Neural crest cell (in vitro differentiated cells): ENCODE results near the gene NDUFA8. TPM values are rescaled to one million over a fixed set of nuclear protein-coding genes. Genes with fewer than 3 reads are reported as not detected.

ENCODE experiments used
- DNase-seq: peaks from one replicate; pipeline ENCODE4 v3.0.0; 2021; ENCODE audit warnings: low read depth, mixed read lengths, low spot score
- H3K27ac Mint-ChIP-seq: one replicate; pipeline ENCODE4 v1.8.0; 2021; ENCODE audit warnings: mild to moderate bottlenecking, mixed read lengths; ENCODE audit not compliant: unreplicated experiment
- H3K27me3 Mint-ChIP-seq: 2 replicates; pipeline ENCODE4 v1.8.0; 2021; ENCODE audit warnings: low read depth, mild to moderate bottlenecking, mixed read lengths
- H3K36me3 Mint-ChIP-seq: 2 replicates; pipeline ENCODE4 v1.8.0; 2021; ENCODE audit warnings: low read depth, mild to moderate bottlenecking, mixed read lengths
- H3K4me1 Mint-ChIP-seq: 2 replicates; pipeline ENCODE4 v1.8.0; 2021; ENCODE audit warnings: mixed read lengths
- H3K4me3 Mint-ChIP-seq: one replicate; pipeline ENCODE4 v1.8.0; 2021; ENCODE audit warnings: mild to moderate bottlenecking, mixed read lengths
- H3K9me3 Mint-ChIP-seq: 2 replicates; pipeline ENCODE4 v1.8.0; 2021; ENCODE audit warnings: mixed read lengths
- CTCF ChIP-seq: fragments of 200-600 bp; sonication (generic); conservative IDR thresholded peaks from 2 replicates; pipeline ENCODE4 v1.5.0; 2021; ENCODE audit warnings: antibody characterized with exemption, mild to moderate bottlenecking
- total RNA-seq: library from RNA; stranded (reverse); gene quantifications from 2 replicates; pipeline ENCODE4 v1.2.1, GENCODE V29; 2021

The NDUFA8 gene
- total RNA-seq, 1 donor from 2014 or later, result 51.4 TPM

GRCh38 chr9:122128007-122128968, 31.3 kb downstream of the NDUFA8 start:
- no peak for DNase-seq
- TF ChIP-seq CTCF, result no peak
- Mint-ChIP-seq H3K4me3 (no peak overlapping the region), H3K9me3 (no peaks in the 10 kb centered on the region), H3K27me3 (peaks cover 91% of the 10 kb centered on the region), H3K27ac (no peak overlapping the region), H3K4me1 (peaks cover 25% of the 10 kb centered on the region), H3K36me3 (no peaks in the 10 kb centered on the region)

DNA sequence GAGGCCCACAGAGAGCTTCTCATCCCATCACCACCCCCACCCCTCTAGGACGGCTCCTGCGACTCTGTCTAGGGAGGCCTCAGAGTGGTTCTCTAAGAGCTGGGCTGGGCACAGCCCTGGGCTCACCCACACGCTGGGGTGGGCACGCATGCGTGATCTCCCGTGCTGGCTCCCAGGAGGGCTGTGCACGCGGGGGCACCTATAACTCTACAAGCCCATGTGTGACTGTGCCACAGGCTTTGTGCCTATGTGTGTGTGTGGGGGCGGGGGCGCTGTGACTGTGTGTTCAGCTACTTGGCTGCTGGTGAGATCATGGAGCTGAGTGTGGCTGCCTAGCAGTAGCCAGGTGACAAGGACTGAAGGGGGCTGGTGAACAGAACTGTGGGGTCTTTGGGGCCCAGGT, 32.2 kb downstream of the NDUFA8 start:
- no peak for DNase-seq
- H3K27me3 Mint-ChIP-seq, result peaks cover 87% of the 10 kb centered on the region

DNA sequence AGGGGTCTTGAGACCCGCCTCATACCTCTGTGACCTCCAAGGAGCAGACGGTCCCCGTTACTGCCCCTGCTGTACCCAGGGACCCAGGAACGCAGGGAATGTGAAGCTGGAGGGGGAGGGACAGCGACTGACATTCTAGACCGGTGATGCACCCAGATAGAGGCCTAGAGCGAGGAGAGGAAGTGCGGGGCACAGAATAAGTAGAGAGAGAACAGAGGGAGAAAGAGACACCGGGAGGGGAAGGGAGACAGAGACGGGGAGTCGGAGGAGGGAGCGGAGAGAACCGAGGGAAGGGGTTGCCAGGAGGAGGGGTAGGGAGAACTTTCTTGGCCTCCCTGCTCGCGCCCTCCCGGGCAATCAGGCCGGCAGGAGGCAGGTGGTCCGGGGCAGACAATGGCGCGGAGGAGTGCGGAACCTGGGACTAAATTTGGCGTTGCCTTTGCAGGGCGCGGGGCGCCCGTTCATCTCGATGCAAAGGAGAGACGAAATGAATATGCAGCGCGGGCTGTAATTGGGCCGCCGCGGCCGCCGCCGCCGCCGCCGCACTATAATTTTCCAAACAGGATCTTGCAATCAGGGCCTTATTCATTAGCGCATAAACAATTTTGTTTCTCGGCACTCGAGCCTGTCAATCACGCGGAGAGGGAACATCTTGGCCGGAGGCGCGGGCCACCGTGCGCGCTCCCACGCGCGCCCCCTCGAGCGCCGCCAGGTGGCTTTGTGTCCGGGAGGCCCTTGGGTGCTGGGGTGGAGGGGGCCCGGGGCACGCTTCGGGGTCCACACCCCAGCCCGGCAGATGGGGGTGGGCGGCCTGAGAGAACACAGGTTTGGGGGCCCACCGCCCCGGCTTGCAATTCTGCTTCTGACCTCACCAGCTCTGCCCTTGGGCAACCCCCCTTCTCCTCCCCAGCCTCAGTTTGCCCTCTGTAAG, 33.0 kb downstream of the NDUFA8 start:
- DNase-seq, result no peak
- no peaks in the 10 kb centered on the region for H3K36me3 Mint-ChIP-seq
- H3K27me3 Mint-ChIP-seq, result peaks cover 80% of the 10 kb centered on the region
- TF ChIP-seq CTCF, result no peak
- H3K9me3 Mint-ChIP-seq, result no peaks in the 10 kb centered on the region
- peaks cover 19% of the 10 kb centered on the region for H3K4me1 Mint-ChIP-seq
- H3K27ac Mint-ChIP-seq, result no peak overlapping the region
- peak overlapping the region; percentile 57 for H3K4me3 Mint-ChIP-seq

More for the DNA sequence above, 32.2 kb downstream of the NDUFA8 start:
- H3K9me3 Mint-ChIP-seq, result no peaks in the 10 kb centered on the region
- TF ChIP-seq CTCF, result no peak
- no peak overlapping the region for H3K27ac Mint-ChIP-seq
- H3K4me3 Mint-ChIP-seq, result no peak overlapping the region
- no peaks in the 10 kb centered on the region for H3K36me3 Mint-ChIP-seq
- H3K4me1 Mint-ChIP-seq, result peaks cover 25% of the 10 kb centered on the region

GRCh38 chr9:122125509-122126330, 33.9 kb downstream of the NDUFA8 start:
- H3K27me3 Mint-ChIP-seq, result peaks cover 71% of the 10 kb centered on the region
- no peak overlapping the region for H3K27ac Mint-ChIP-seq
- peaks cover 12% of the 10 kb centered on the region for H3K4me1 Mint-ChIP-seq
- peak overlapping the region; percentile 52 for H3K4me3 Mint-ChIP-seq
- no peak for DNase-seq
- no peaks in the 10 kb centered on the region for H3K9me3 Mint-ChIP-seq
- TF ChIP-seq CTCF, result peak; percentile 7
- H3K36me3 Mint-ChIP-seq, result no peaks in the 10 kb centered on the region

- no peak overlapping the region for H3K27ac Mint-ChIP-seq
- TF ChIP-seq CTCF, result peak; percentile 98
- peaks cover 12% of the 10 kb centered on the region for H3K4me1 Mint-ChIP-seq
- H3K9me3 Mint-ChIP-seq, result no peaks in the 10 kb centered on the region
- peak; percentile 87 for DNase-seq
- H3K4me3 Mint-ChIP-seq, result peak overlapping the region; percentile 52
- H3K27me3 Mint-ChIP-seq, result peaks cover 67% of the 10 kb centered on the region
- no peaks in the 10 kb centered on the region for H3K36me3 Mint-ChIP-seq
Measured at GRCh38 chr9:122125158-122125508, 34.4 kb downstream of the NDUFA8 start.
